Vagina (tissue), 2 donors: ENCODE measurements around the gene NFASC. TPM values are rescaled to one million over a fixed set of nuclear protein-coding genes. Genes with fewer than 3 reads are reported as not detected.

Source experiments
- DNase-seq, 2 donors: peaks; one replicate each; pipeline ENCODE4 v3.0.0-alpha.2; 2017; ENCODE audit errors: extremely low spot score in 2 of 2
- H3K27ac ChIP-seq: fragments of 200-600 bp; sonication (generic); one replicate; pipeline ENCODE4 v1.5.1; 2019
- H3K27me3 ChIP-seq: fragments of 200-600 bp; sonication (generic); one replicate; pipeline ENCODE4 v1.5.1; 2019
- H3K36me3 ChIP-seq, 2 donors: fragments of 200-600 bp; sonication (generic); one replicate each; pipeline ENCODE4 v1.5.1; 2017 to 2019
- H3K4me1 ChIP-seq: fragments of 200-600 bp; sonication (generic); one replicate; pipeline ENCODE4 v1.5.1; 2019
- H3K4me3 ChIP-seq, 2 donors: fragments of 200-600 bp; sonication (generic); 1 replicate in 1 of 2; 2 replicates in 1 of 2; pipeline ENCODE4 v1.5.1; 2016 to 2019
- H3K9me3 ChIP-seq: fragments of 200-600 bp; sonication (generic); one replicate; pipeline ENCODE4 v1.5.1; 2019
- POLR2A ChIP-seq, 2 donors: fragments of 450-650 bp; IDR thresholded peaks; one replicate each; pipeline ENCODE4 v1.6.1; 2017; ENCODE audit warnings: antibody characterized with exemption in 2 of 2, mild to moderate bottlenecking in 2 of 2, moderate library complexity in 2 of 2
- POLR2AphosphoS5 ChIP-seq, 2 donors: sonication (generic); formaldehyde crosslinking; IDR thresholded peaks; one replicate each; pipeline ENCODE4 v1.9.0; 2017; ENCODE audit warnings: antibody characterized with exemption in 2 of 2, mild to moderate bottlenecking in 2 of 2, low read depth in 1 of 2; ENCODE audit not compliant: insufficient read depth in 1 of 2
- intact Hi-C: fragments of 100-400 bp; cut with DNase I; formaldehyde crosslinking; loops from one replicate; pipeline ENCODE4 v1.15.1; 2023
- total RNA-seq: library from RNA; depleted of rRNA; stranded (reverse); fragments of >200 nt; gene quantifications from one replicate; pipeline ENCODE4 v1.2.3, GENCODE V29; 2016
- TF ChIP-seq, protein P1 (sequence below), 3 experiments: fragments of 450-650 bp in 2 of 3; fragments of 200-600 bp in 1 of 3; sonication (generic) in 1 of 3; IDR thresholded peaks; one replicate each; pipeline ENCODE4 v1.5.1; 2017 to 2019; ENCODE audit warnings: antibody characterized with exemption in 3 of 3, mild to moderate bottlenecking in 2 of 3, moderate library complexity in 2 of 3

Gene NFASC
- total RNA-seq, 1 donor from 2014 or later: 23.3 TPM

DNA sequence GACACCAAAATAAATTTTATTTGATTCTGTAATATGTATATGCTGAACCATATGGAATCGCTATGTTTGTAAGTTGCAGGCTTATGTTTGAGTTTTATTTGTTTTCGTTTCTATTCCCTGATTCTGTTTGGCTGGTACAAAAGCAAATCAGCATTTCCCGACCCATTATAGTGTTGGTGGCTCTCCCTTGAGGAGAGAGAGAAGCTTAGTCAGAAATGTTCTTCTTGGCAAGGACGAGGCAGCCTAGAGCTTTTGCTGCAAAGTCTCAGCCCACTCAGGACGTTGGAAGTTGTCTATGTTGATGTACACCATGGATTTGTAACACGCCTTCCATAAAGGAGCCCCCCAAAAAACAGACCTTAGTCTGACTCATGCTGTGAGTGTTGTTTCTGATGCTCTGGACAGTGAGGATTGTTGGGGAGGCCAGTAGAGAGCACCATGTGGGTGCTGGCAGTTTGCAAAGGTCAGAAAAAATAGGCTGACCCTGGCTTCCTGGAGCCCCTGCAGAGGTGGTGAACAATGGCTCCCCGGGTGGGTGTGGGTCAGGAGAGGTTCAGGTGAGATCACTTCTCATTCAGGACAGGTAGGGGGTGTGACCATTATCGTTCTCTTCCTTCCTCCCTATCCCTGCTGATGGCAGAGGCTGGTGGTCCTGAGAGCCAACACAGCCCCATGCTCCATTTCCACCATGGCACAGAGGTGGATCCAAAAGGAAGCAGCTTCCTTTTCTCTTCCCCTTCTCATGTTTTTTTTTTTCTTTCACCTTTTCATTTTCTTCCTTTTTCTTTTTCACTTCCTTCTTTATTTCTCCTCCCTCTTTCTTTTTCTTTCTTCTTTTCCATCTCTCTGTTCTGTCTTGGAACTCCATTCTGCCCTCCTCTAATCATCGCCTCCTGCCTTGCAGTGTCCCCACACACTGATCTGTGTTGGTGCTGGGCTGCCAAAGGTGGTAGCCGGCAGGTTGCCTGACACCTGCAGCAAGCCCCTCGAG is 88.0 kb downstream of the NFASC start:
- Histone ChIP-seq H3K27ac (no peak overlapping the region), H3K27me3 (no peaks in the 10 kb centered on the region), H3K36me3 (peaks cover 0 to 10% of the 10 kb centered on the region in 2 donors), H3K4me3 (no peak overlapping the region), H3K9me3 (no peaks in the 10 kb centered on the region), H3K4me1 (no peaks in the 10 kb centered on the region)
- intact Hi-C loops: no loop called here
- no peak for TF ChIP-seq POLR2A (IDR thresholded peaks at IDR 0.05)
- TF ChIP-seq POLR2AphosphoS5 (IDR thresholded peaks at IDR 0.05; ENCODE audit: insufficient read depth in 1 of 2, low read depth in 1 of 2): no peak
- TF ChIP-seq, protein P1, sequence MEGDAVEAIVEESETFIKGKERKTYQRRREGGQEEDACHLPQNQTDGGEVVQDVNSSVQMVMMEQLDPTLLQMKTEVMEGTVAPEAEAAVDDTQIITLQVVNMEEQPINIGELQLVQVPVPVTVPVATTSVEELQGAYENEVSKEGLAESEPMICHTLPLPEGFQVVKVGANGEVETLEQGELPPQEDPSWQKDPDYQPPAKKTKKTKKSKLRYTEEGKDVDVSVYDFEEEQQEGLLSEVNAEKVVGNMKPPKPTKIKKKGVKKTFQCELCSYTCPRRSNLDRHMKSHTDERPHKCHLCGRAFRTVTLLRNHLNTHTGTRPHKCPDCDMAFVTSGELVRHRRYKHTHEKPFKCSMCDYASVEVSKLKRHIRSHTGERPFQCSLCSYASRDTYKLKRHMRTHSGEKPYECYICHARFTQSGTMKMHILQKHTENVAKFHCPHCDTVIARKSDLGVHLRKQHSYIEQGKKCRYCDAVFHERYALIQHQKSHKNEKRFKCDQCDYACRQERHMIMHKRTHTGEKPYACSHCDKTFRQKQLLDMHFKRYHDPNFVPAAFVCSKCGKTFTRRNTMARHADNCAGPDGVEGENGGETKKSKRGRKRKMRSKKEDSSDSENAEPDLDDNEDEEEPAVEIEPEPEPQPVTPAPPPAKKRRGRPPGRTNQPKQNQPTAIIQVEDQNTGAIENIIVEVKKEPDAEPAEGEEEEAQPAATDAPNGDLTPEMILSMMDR (IDR thresholded peaks at IDR 0.05): no peak
- DNase-seq: no peak

- no peak overlapping the region for H3K4me3 ChIP-seq
- intact Hi-C loops: no loop called here
- H3K36me3 ChIP-seq: peaks cover 0 to 10% of the 10 kb centered on the region in 2 donors
These were observed 88.7 kb downstream of the NFASC start for GRCh38 chr1:204959374-204959773.

GRCh38 chr1:204959836-204960235 is 89.2 kb downstream of the NFASC start:
- intact Hi-C loops: no loop called here
- no peaks in the 10 kb centered on the region for H3K9me3 ChIP-seq
- no peak overlapping the region for H3K27ac ChIP-seq
- H3K36me3 ChIP-seq: peaks cover 0 to 10% of the 10 kb centered on the region in 2 donors
- H3K4me1 ChIP-seq: no peaks in the 10 kb centered on the region
- H3K4me3 ChIP-seq: no peak overlapping the region
- H3K27me3 ChIP-seq: no peaks in the 10 kb centered on the region
- no peak for DNase-seq
- TF ChIP-seq, protein P1 (IDR thresholded peaks at IDR 0.05): no peak

More at GRCh38 chr1:204959374-204959773, 88.7 kb downstream of the NFASC start:
- DNase-seq: no peak
- Histone ChIP-seq H3K9me3 (no peaks in the 10 kb centered on the region), H3K4me1 (no peaks in the 10 kb centered on the region), H3K27me3 (no peaks in the 10 kb centered on the region), H3K27ac (no peak overlapping the region)
- TF ChIP-seq POLR2A (IDR thresholded peaks at IDR 0.05): no peak
- TF ChIP-seq, protein P1 (IDR thresholded peaks at IDR 0.05): no peak
- TF ChIP-seq POLR2AphosphoS5 (IDR thresholded peaks at IDR 0.05; ENCODE audit: insufficient read depth in 1 of 2, low read depth in 1 of 2): no peak

GRCh38 chr1:204960306-204961125 is 89.9 kb downstream of the NFASC start:
- no peak overlapping the region for H3K27ac ChIP-seq
- TF ChIP-seq, protein P1 (IDR thresholded peaks at IDR 0.05): no peak
- TF ChIP-seq POLR2AphosphoS5 (IDR thresholded peaks at IDR 0.05; ENCODE audit: insufficient read depth in 1 of 2, low read depth in 1 of 2) (no peak), POLR2A (IDR thresholded peaks at IDR 0.05) (no peak)
- intact Hi-C loops: no loop called here
- no peak overlapping the region for H3K4me3 ChIP-seq
- H3K4me1 ChIP-seq: no peaks in the 10 kb centered on the region
- no peak for DNase-seq
- no peaks in the 10 kb centered on the region for H3K9me3 ChIP-seq
- H3K36me3 ChIP-seq: peaks cover 0 to 10% of the 10 kb centered on the region in 2 donors
- H3K27me3 ChIP-seq: no peaks in the 10 kb centered on the region
